NT2/D1 (cell line): Measurements from ENCODE around the gene MS4A1.

ENCODE experiments used
- SUZ12 ChIP-seq: IDR thresholded peaks from 2 replicates; pipeline ENCODE4 v1.6.1; 2011; ENCODE audit not compliant: insufficient read length, insufficient read depth; ENCODE audit errors: extremely low read depth
- YY1 ChIP-seq: IDR thresholded peaks from 2 replicates; pipeline ENCODE4 v1.6.1; 2011; ENCODE audit not compliant: insufficient read length, insufficient read depth
- ZNF274 ChIP-seq: IDR thresholded peaks from 2 replicates; pipeline ENCODE4 v1.6.1; 2011; ENCODE audit warnings: mild to moderate bottlenecking, low read depth, low read length

DNA sequence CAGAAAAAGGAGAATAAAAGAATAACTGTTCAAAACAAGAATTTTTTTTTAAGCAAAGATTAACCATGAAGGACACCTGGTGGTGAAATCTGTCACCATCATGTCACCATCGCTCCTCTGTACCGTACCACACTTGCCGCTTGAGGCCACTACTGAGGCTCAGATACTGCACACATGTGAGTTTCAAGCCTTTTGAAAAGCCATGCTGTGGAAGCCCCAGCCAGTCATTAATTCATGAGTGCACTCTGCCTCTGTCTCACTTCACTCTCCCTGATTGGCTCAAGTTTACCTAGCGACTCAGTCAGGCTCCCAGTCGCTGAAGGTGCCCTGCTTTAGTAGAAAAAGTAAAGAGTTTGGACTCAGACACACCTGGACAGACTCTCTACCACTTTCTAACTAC is 30.3 kb downstream of the MS4A1 start:
- TF ChIP-seq ZNF274 (no peak), YY1 (no peak), SUZ12 (no peak)
